ENCODE results near the gene MCRIP2. TPM values are rescaled to one million over a fixed set of nuclear protein-coding genes. Genes with fewer than 3 reads are reported as not detected.

MCRIP2 gene
- total and polyA plus RNA-seq, 2 of the 8 experiments (the other 6 are each of a cell fraction or from before 2014, with no cell fraction given), result 45.4 to 75.5 TPM

- ChIA-PET POLR2A (ENCODE audit: partially characterized antibody) (interaction anchor here (0.8 to 13.3 kb wide), 12 partner anchors 11 to 1281 kb away, joined by 3 to 214 read pairs (median 3); partner anchors contain the start of genes ANTKMT, RHOT2 and WDR24), CTCF (ENCODE audit: partially characterized antibody) (interaction anchor here (0.7 to 2.3 kb wide), 12 partner anchors 12 to 123 kb away, joined by 3 to 11 read pairs (median 4); partner anchors contain the start of genes RHOT2, WDR24 and WDR90)
- H4K91ac ChIP-seq (replicated peaks; ENCODE audit: insufficient read length, low read length), result peak overlapping the region; percentile 44
- H3K79me1 ChIP-seq (ENCODE audit: low read depth, low read length), result peaks cover 6% of the 10 kb centered on the region; the same call in 1 of the 2 replicates
- H3K9me3 ChIP-seq (ENCODE audit: insufficient read depth in 2 of 2, low read depth in 1 of 2, low read length in 1 of 2), result no peaks in the 10 kb centered on the region
- peaks cover 4 to 15% (median 12%) of the 10 kb centered on the region in 4 experiments; a peak in 7 of 8 replicates for H3K36me3 ChIP-seq (ENCODE audit: control insufficient read depth in 2 of 4, insufficient read depth in 4 of 4, low read length in 3 of 4)
- no peak overlapping the region for H2AFZ ChIP-seq (ENCODE audit: low read length)
- no peak overlapping the region for H3K9ac ChIP-seq (replicated peaks in 1 of 4; ENCODE audit: extremely low read depth in 1 of 4, low read depth in 3 of 4, low read length in 3 of 4)
- H2BK120ac ChIP-seq (replicated peaks; ENCODE audit: low read depth, low read length), result no peak overlapping the region
- no peak overlapping the region for H3K14ac ChIP-seq (ENCODE audit: insufficient read length)
- H3K27me3 ChIP-seq (replicated peaks in 1 of 4; ENCODE audit: control insufficient read depth in 3 of 4, extremely low read depth in 1 of 4, insufficient read depth in 3 of 4, low read length in 3 of 4), result peaks cover 0 to 2% (median 0%) of the 10 kb centered on the region in 4 experiments; a peak in 2 of 7 replicates
- H2BK15ac ChIP-seq (ENCODE audit: low read length), result peak overlapping the region; percentile 99
- peak overlapping the region; percentile 81; the same call in 1 of the 2 replicates for H2BK5ac ChIP-seq (ENCODE audit: low read depth, low read length)
- peak overlapping the region; percentile 59 for H3K56ac ChIP-seq (replicated peaks; ENCODE audit: insufficient read length, low read depth, low read length)
- H3K4me2 ChIP-seq (ENCODE audit: insufficient read depth in 1 of 2, low read depth in 2 of 2, low read length in 2 of 2), result peak overlapping the region; percentile 74 to 92
- H2BK20ac ChIP-seq (ENCODE audit: low read length), result no peak overlapping the region
- peaks cover 0 to 12% of the 10 kb centered on the region in 2 experiments; a peak in 1 of 4 replicates for H3K79me2 ChIP-seq (ENCODE audit: control insufficient read depth in 1 of 2, insufficient read depth in 2 of 2, low read length in 2 of 2)
- DNase-seq (ENCODE audit: low read depth in 1 of 2, low spot score in 2 of 2) (peak in 1 of 2 experiments; percentile 79), FAIRE-seq (no peak)
- H3K4me1 ChIP-seq (replicated peaks in 1 of 4; ENCODE audit: control insufficient read depth in 3 of 4, insufficient read depth in 4 of 4, low read length in 3 of 4), result peaks cover 0 to 42% (median 34%) of the 10 kb centered on the region in 4 experiments; a peak in 6 of 7 replicates
- peaks cover 20% of the 10 kb centered on the region for H3K23me2 ChIP-seq (ENCODE audit: low read depth, low read length)
- H4K8ac ChIP-seq (ENCODE audit: extremely low read depth, insufficient read depth, low read length), result peak overlapping the region; percentile 80; the same call in 1 of the 2 replicates
- no peak overlapping the region for H3K23ac ChIP-seq (ENCODE audit: insufficient read length)
- H3K27ac ChIP-seq (ENCODE audit: low read depth, low read length), result no peak overlapping the region
- peak overlapping the region; percentile 90 for H3K4ac ChIP-seq (replicated peaks; ENCODE audit: insufficient read length, low read depth, low read length)
- H2AK5ac ChIP-seq (ENCODE audit: low read depth, low read length), result 0 out of 2 replicates have a peak overlapping the region, but pooled peaks have one; percentile 7
- H3K4me3 ChIP-seq (ENCODE audit: extremely low read depth in 1 of 4, insufficient read depth in 2 of 4, low read depth in 3 of 4, low read length in 4 of 4), result peak overlapping the region; percentile 32 to 73 (median 41); a peak in 7 of 8 replicates
- peak overlapping the region; percentile 84; the same call in 1 of the 2 replicates for H2BK12ac ChIP-seq (ENCODE audit: low read depth, low read length)
- H3K18ac ChIP-seq (ENCODE audit: extremely low read depth, low read length), result peak overlapping the region; percentile 32
- H4K20me1 ChIP-seq (replicated peaks in 1 of 2; ENCODE audit: control insufficient read depth in 1 of 2, insufficient read depth in 2 of 2, low read length in 2 of 2), result peaks cover 4 to 29% of the 10 kb centered on the region in 2 experiments
- 59% methylated on average over 28 of the region's 52 CpGs; no CpG with 5 or more reads in 1 of the 2 experiments for WGBS, 2 experiments (ENCODE audit: extremely low coverage in 1 of 2, insufficient coverage in 1 of 2, insufficient read length in 1 of 2, insufficient replicate concordance in 2 of 2, low coverage in 1 of 2, low lambda C conversion rate in 2 of 2, missing lambda C conversion rate in 1 of 2)
- peak overlapping the region; percentile 40 for H4K5ac ChIP-seq (ENCODE audit: insufficient read length, low read depth, low read length)
- TF ChIP-seq RAD21 (IDR thresholded peaks at IDR 0.05 in 1 of 2, conservative IDR thresholded peaks at IDR 0.05 in 1 of 2; ENCODE audit: low read depth in 2 of 2, low read length in 2 of 2), result no peak
- no peak for TF ChIP-seq EZH2 (IDR thresholded peaks at IDR 0.05; ENCODE audit: low read depth, low read length, severe bottlenecking)
- no peak for TF ChIP-seq TCF12 (IDR thresholded peaks at IDR 0.05; ENCODE audit: low read depth, low read length)
- TF ChIP-seq CHD2 (IDR thresholded peaks at IDR 0.05; ENCODE audit: low read length), result no peak
- TF ChIP-seq SIN3A (conservative IDR thresholded peaks at IDR 0.05 in 1 of 2, IDR thresholded peaks at IDR 0.05 in 1 of 2; ENCODE audit: low read depth in 1 of 2, low read length in 2 of 2), result no peak
- TF ChIP-seq CREB1 (IDR thresholded peaks at IDR 0.05), result no peak
- TF ChIP-seq BACH1 (IDR thresholded peaks at IDR 0.05; ENCODE audit: low read length), result peak; percentile 79
- TF ChIP-seq CTBP2 (IDR thresholded peaks at IDR 0.05; ENCODE audit: borderline replicate concordance, insufficient read depth, insufficient read length, low read length), result no peak
- TF ChIP-seq SP2 (IDR thresholded peaks at IDR 0.05; ENCODE audit: low read length), result no peak
- no peak for TF ChIP-seq CHD1 (IDR thresholded peaks at IDR 0.05; ENCODE audit: low read depth, low read length)
Measured at GRCh38 chr16:678858-679813, 37.5 kb downstream of the MCRIP2 start.

Measured in H1 (cell line).